Stimulated activated CD4-positive, alpha-beta T cell treated with anti-CD3 and anti-CD28 coated beads, Interleukin-1b, Interleukin-23, amount 100 ng/mL, for 24 hours (primary cell): ENCODE results near the gene SH2B3.
"Not testable (repeated sequence)": the region's sequence is repeated elsewhere in the genome, so short reads cannot be mapped to it uniquely, and the experiment has no call there.

Source experiments
- DNase-seq, 4 experiments: peaks; one replicate each; pipeline ENCODE4 v3.0.0-alpha.2; 2020; ENCODE audit warnings: low read depth in 4 of 4, low spot score in 1 of 4

Gene SH2B3

DNA sequence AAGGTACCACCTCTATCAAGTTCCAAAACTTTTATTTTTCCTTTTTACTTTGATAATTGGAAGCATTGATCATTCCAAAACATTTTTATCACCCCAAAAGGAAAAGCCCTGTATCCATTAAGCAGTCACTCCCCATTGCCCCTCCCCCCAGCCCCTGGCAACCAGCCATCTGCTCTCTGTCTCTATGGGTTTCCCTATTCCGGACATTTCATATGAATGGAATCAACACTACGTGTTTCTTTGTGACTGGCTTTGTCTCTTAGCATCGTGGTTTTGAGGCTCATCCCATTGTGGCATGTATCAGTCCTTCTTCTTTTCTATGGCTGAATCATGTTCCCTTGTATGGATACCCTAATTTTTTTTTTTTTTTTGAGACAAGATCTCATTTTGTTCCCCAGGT, 18.8 kb upstream of the SH2B3 start:
- DNase-seq = no peak

- no peak for DNase-seq
Measured at GRCh38 chr12:111387747-111388323, 17.9 kb upstream of the SH2B3 start.

- no peak for DNase-seq
Measured at GRCh38 chr12:111389635-111390034, 16.1 kb upstream of the SH2B3 start.

DNA sequence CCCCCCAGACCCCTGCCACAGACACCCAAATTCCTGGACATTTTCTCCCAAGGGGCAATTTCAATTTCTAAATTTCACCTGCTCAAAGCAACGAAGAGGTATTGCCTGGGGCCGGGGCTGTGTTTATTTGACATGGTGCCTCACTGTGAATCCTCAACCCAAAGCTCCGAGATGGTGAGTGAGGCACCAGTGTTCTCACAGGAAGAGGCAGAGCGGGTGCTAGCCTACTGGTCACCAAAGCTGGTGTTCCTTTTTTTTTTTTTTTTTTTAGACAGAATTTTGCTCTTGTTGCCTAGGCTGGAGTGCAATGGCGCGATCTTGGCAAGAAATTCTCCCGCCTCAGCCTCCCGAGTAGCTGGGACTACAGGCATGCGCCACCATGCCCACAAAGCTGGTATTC, 14.8 kb upstream of the SH2B3 start:
- no peak for DNase-seq

- DNase-seq = no peak
Measured at GRCh38 chr12:111393700-111394300, 11.9 kb upstream of the SH2B3 start.

DNA sequence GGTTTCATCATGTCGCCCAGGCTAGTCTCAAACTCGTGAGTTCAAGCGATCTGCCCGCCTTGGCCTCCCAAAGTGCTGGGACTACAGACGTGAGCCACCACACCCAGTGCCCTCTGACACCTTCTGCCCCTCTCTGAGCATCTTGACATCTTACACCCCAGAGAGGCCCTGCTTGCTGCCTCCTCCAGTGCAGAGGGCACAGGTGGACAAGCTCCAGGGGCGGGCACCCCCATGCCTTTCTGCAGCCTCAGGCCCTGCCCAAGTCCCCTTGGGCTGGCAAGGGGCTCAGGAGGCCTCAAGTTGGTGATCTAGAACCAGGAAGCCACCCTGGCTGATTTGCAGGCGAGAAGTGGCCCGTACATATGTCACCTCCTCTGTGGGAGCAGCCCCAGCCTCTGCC, 11.2 kb upstream of the SH2B3 start:
- DNase-seq = no peak

- DNase-seq = no peak
Measured at GRCh38 chr12:111395336-111396187, 10.2 kb upstream of the SH2B3 start.

DNA sequence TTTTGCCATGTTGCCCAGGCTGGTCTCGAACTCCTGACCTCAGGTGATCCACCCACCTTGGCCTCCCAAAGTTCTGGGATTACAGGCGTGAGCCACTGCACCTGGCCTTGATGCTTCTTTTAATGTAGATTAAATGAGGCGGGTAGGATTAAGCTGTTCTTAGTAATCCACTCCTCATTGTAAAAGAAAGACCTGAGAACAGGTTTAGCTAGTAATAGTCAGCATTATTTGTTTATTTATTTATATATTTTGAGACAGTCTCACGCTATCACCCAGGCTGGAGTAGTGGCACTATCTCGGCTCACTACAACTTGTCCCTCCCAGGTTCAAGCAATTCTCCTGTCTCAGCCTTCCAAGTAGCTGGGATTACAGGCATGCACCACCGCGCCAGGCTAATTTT, 9.5 kb upstream of the SH2B3 start:
- not testable (repeated sequence) for DNase-seq

GRCh38 chr12:111396726-111397445, 8.8 kb upstream of the SH2B3 start:
- peak; percentile 76 to 92 (median 81) for DNase-seq

GRCh38 chr12:111398530-111398929, 7.2 kb upstream of the SH2B3 start:
- no peak for DNase-seq

DNA sequence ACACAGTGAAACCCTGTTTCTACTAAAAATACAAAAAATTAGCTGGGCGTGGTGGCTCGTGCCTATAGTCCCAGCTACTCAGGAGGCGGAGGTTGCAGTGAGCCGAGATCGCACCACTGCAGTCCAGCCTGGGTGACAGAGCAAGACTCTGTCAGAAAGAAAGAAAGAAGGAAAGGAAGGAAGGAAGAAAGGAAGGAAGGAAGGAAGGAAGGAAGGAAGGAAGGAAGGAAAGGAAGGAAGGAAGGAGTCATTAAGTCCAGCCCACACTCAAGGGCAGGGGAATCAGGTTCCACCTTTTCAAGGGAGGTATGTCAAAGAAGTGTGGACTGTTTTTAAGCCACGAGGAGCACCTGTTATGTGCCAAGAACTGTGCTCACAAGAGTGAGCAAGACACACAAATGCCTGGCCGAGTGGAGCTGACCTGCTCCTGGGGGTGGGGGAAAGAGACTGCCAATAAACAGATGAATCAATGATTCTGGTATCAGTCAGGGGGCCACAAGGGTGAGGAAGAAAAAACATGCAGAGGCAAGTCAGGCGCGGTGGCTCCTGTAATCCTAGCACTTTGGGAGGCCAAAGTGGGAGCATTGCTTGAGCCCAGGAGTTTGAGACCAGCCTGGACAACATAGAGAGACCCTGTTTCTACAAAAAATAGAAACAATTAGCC, 5.8 kb upstream of the SH2B3 start:
- DNase-seq = not testable (repeated sequence)

- DNase-seq = no peak
Measured at GRCh38 chr12:111401167-111401605, 4.5 kb upstream of the SH2B3 start.

- DNase-seq = not testable (repeated sequence)
Measured at GRCh38 chr12:111402490-111402824, 3.3 kb upstream of the SH2B3 start.

DNA sequence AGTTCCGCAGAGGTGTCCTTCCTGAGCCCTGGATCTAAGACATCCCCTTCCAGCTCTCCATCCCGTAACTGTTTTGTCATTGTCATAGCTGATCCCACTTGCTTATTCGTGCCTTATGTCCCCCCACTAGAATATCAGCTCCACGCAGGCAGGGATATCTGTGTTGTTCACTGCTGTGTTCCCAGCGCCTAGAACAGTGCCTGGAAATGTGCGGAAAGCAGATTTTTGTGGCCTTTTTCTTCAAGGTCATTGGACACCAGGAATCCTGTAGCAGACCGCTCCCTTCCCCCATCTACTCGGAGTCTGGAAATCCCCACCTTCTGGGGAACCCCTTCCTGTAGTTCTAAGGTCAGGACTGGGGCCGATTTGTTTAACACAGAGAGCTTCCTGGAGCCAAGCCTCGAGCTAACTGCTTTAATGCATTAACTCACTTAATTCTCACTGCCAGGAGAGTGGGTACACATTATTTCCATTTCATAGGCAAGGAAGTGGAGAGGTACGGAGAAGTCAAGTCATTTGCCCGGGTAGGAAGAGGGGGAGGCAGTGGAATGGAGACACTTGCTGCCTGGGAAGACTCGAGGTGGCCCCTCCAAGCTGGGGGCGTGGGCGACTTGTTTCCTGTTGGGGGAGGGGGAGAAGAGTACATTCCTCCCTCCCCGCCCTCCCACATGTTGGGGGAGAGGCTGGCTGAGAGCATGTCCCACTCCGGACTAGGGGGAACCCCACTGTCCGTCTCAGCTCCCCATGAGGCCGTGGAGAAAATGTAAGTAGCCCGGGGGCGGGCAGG, 1.2 kb upstream of the SH2B3 start:
- peak in 3 of 4 experiments; percentile 39 to 69 (median 59) for DNase-seq

DNA sequence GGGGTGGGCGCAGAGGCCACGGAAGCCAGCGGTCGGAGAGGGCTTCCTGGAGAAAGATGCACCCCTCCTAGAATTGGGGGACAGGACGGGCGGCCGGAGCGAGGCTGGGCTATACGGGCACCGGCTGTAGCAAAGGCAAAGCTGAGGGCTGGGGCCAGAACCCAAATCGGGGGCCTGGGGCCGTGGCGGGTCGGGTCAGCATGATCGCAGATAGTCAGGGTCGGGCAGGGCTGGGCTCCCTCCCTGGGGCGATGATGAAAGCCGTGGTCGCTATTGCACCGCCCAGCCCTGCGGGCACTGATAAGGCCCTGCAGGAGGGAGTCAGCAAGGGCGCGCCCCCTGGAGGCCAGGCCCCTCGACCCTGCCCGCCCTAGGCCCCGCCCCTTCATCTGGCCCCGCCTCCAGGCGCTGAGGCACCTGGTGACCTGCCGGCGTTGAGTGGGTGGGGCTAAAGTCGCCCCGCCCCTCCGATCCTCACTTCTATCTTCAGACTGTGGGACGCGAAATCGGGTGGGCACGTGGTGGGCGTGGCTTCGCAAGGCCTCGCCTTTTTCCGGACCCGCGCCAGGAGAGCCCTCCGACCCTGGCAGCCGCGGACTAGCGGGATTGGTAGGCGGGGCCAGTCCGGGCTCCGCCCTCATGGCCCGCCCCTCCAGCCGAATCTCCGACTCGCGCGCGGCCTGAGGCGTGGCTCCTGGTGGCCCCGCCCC, 419 bp upstream of the SH2B3 start:
- DNase-seq = peak; percentile 92 to 99 (median 98)

DNA sequence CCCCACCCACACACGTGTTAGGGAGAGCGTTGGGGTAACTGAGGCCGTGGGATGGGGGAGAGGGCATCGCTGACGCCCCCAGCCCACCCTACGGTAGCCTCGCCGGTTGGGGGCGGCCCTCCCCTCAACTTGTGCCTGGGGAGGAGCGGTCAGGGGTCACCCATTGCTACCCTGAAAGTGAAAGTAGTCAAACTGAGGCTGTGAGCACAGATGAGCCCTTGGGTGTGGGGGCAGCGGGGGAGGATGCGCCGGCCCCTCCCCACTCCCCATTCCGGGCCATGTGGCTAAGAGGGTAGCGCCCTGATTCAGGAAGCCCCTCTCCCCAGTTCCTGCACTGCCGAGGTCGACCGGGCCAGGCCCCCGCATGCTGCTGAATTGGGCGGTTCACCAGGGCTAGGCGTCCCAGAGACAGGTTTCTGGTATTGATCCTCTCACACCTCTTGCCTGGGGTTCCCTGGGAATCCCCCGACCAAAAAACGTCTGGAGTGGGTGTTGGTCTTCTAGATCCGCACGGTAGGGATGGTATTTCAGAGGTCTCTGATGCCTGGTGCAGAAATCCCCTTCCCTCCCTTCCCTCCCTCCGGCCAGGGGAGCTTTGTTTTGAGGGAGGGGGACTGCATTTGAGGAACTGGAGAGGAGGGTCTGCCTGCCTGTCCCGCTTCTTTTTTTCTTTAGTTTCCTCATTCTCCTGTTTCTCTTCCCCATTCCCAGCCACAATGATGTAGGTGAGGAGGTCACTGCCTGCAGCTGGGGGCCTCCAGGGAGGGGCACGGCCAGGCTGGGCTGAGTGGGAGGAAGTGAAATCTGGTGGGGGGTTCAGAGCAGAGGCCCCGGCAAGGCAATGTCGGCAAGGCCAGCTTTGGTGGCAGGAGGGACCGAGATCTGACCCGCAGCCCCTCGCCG, 1.0 kb downstream of the SH2B3 start:
- no peak for DNase-seq

DNA sequence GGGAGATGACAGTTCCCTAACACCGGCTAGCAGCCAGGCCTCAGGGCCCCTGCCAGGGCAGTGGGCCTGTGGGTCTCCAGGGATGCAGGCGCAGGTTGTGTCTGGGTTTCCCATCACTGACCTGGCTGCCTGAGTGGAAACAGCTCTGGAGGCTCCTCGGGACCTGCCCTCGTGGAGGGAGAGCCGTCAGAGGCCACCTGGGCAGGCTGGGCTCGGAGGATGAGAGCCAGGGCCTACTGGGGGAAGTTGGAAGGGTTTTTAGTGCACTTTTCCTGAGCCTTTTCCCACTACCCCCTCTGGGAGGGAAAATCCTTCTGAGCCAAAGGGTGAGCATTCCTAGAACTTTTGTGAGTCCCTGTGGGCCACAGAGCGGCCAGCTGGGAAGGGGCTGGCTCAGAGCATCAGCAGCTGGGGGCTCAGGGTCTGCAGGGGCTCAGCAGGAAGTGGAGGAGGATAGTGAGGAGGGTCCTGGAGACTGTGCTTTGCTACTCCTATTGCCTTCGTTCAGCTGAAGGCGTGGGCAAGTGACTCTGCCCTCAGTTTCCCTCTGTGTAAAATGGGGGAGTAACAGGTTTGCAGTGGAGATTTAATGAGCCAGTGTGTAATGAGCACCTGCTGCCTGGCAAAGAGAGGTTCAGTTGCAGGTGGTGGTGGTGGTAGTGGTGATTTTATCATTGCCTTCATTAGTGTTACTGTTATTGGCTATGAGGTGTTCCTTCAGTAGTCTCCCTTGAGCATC, 1.8 kb downstream of the SH2B3 start:
- no peak for DNase-seq

- DNase-seq = no peak
Measured at GRCh38 chr12:111408116-111408440, 2.4 kb downstream of the SH2B3 start.
